Measurements from ENCODE around the gene LAMA3.

- TF ChIP-seq SUZ12 (IDR thresholded peaks at IDR 0.05; ENCODE audit: extremely low read depth, insufficient read depth, insufficient read length) (no peak), YY1 (IDR thresholded peaks at IDR 0.05; ENCODE audit: insufficient read depth, insufficient read length) (no peak)
These were observed 256.3 kb downstream of the LAMA3 start for GRCh38 chr18:23945416-23946079.
